HG03196 (cell line): ENCODE results near the gene ARHGAP18.

Experiments
- ATAC-seq: cut with Tn5 transposase; IDR thresholded peaks from one replicate; pipeline ENCODE4 v1.9.1; 2021; ENCODE audit not compliant: unreplicated experiment

The ARHGAP18 gene

DNA sequence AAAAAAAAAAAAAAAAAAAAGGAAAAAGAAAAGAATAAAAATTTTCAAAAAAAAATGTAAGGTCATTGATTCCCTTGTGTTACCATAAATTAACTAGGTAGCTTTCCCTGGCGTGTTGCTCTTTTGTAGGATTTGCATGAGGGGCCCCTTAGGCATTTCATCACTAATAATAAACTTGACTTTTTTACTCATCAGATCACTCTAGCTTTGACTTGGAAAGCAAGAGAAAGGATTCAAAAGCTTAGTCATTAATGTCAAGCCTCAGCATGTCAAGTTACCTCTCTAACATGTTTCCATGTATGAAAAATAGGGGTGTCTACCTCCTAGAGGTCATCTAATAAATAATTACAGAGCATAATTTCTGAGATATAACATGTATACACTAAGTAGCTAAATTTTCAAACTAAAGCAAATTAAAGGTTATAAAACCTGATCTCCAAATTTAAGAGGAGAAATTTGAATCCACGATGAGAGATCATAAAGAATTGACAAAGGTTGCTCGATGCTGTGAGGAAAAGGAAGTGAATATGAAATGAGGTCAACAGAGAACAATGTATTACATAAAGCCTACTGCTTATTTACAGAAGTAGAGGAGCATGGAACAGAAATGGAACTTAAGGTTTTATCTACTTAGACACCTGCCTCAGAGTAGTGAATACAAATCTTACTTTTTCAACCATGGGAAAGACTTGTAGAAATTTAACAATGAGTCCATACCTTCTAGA lies 86.8 kb downstream of the ARHGAP18 start:
- ATAC-seq = peak; percentile 60

DNA sequence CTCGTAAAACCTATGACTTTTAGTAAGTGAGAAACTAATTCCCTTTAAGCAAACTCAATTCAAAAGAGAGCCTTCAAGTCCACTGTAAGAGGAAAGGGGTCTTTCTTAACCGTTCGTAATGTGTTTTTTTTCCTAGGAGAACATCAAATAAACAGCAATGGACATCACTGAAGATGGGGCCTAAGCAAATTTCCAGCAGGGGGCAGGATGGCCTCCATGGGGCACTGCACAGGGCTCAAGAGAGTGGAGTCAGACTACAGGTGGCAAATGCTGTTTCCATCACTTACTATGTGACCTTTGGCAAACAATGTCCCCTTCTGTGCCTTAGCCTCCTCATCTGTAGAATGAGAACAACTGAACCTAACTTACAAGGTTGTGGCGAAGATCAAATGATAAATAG lies 88.7 kb downstream of the ARHGAP18 start:
- ATAC-seq = no peak

DNA sequence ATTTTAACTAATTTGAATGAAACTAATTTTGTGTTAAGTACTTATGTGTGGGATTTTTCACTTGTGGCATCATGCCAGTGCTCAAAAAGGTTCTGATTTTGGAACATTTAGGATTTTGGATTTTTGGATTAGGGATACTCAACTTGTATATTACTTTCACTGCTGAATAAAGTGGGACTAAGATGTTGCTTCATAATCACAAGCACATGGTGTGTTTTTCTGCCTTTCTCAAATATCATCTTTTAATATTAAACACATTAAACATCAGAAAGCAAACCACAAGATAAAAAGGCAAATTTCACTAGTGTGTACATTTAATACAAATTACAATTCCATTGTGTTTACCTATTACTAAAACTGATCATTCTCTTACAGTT lies 89.8 kb downstream of the ARHGAP18 start:
- no peak for ATAC-seq

DNA sequence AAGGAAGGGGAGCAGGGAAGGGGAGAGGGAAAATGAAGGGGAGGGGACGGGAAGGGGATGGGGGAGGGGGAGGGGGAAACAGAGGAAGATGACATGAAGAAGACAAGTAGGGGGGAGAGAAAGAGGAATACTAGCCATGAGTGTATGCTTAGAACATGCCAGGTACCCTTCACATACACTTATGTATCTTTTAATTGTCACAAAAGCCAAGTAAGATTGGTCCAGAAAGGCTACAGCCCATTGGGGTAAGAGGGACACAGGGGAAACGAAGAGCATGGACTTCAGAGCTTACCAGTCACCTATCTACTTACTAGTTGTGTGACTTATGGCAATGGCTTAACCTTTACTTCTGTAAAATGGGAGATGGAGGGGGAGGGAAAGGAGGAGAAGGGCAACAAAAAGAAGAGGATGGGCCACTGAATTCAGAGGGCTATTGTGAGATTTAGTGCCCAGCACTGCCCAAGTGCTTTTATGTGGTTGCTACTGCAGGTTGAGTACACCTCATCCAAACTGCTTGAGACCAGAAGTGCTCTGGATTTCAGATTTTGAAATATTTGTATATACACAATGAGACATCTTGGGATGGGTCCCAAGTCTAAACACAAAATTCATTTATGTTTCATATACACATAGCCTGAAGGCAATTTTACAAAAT lies 90.3 kb downstream of the ARHGAP18 start:
- ATAC-seq = no peak

DNA sequence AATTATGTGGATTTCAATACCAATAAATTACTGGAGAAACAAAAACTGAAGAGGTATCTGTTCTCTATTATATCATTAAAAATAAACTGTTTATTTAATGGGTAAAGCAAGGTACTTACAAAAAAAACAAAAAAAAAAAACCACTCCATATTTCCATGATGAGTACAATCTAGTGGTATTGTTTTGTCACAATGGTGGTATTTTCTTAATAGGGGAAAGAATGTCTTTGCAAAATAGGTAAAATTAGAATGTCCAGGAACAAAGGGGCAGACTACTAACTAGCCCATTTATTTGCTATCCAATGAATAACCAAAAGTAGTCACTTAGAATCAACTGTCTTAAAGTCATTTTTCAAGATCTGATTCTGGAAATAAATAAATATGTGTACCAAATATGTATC lies 92.0 kb downstream of the ARHGAP18 start:
- no peak for ATAC-seq

DNA sequence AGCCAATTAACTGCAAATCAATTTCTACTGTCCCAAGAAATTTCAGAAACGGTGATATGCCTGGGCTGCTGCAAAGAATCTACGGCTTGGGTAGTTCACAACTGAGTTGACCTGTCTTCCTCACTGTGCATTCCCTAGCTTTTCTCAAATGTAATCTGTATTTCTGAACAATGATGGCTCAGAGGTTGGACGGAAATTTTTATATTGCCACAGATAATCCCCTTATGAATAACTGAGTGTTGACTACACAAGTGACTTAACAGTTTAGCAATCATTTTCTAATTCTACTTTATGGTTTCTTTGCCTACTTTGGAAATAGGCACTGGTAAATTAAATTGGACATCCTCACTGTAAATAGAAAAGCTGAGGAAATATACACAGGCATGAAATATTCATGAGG lies 94.5 kb downstream of the ARHGAP18 start:
- no peak for ATAC-seq

DNA sequence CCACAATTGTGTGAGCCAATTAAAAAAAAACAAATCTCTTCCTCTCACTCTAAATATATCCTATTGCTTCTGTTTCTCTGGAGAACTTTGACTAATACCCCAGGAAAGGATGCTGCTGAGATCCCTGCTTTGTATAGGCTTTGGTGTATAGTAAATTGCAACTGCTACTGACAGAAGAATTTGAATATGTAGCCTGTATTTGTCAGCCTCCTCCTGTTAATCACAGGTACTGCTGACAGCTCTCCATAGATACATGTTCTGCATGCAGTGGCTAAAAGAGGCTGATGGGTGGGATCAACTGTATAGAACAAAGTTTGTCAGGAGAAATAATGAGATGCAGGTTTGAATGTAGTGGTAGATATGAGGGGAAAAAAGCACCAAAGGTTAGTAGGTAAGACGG lies 95.0 kb downstream of the ARHGAP18 start:
- ATAC-seq = no peak

DNA sequence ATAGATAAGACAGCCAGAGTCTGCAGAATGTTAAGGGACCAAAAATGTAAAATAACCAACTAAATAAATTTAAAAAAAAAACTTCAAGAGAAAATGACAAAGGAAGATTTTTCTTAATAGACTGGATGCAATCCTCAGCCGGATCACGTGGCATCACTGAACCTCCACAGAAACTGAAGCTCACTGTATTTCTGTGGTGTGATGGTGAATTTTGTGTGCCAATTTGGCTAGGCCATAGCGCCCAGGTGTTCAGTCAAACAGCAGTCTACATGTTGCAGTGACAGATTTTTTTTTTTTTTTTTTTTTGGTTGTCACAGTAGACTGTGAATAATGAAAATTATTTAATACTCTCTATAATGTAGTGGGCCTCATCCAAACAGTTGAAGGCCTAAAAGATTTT lies 95.5 kb downstream of the ARHGAP18 start:
- no peak for ATAC-seq

DNA sequence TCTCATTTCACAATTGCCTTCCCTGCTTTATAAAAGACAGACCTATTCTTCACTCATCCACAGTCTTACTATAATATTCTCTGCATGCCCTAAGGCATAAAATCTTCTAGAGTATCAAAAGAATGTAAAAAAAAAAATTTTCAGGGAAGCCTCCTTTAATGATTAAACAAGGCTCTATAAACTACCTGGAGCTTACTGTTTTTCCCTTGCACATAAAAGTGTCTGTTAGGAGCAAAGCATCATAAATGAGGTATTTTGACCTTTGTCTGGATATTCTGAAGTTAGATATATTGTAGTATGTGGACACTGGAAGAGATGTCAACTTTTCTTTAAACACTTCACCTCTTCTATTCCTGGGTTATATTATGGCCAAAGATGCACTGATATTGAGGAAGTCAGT lies 97.5 kb downstream of the ARHGAP18 start:
- no peak for ATAC-seq

DNA sequence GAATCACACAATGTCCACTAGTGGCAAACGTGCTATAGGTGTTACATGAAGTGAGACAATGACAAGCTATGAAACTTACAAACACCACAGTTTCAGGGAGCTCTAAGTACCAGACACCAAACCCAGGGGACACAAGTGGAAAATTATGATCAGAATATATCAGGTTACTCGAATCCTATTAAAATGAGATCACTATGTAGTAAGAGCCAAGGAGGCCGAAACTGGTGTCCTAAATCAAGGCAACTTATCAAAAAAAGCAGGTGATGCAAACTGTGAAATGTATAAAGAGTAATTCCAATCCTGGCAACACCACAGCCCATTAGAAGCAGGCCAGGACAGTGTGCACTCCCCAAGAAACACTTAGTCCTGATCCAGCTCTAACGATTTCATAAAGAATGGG lies 100.3 kb downstream of the ARHGAP18 start:
- no peak for ATAC-seq

DNA sequence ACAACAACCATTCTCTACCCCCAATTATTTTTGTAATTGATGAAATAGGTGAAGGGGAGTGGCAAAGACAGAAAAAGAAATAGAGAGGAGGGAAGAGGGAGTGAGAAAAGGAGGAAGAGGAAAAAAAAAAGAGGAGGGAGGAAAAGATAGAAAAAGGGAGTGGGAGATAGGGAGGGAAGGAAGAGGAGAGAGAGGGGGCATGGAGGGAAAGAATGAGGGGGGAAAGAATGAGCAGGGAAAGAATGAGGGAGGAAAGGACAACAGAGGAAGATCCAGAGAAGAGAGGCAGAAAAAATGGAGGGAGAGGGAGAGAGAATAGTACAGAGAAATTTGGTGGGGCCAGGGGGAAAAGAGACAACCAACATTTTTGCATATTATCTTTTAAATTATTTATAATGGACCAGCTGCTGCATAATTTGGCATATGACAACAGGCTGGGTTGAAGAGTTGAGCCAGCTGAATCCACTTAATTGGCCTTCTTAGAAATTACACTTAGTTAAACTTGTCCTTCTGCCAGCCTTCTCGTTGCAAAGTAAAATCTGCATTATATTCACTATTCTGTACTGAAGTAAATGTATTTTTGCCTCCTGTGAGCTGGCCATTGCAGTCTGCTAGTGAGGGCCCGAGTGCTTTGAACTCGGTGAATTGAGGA lies 101.0 kb downstream of the ARHGAP18 start:
- ATAC-seq = no peak

DNA sequence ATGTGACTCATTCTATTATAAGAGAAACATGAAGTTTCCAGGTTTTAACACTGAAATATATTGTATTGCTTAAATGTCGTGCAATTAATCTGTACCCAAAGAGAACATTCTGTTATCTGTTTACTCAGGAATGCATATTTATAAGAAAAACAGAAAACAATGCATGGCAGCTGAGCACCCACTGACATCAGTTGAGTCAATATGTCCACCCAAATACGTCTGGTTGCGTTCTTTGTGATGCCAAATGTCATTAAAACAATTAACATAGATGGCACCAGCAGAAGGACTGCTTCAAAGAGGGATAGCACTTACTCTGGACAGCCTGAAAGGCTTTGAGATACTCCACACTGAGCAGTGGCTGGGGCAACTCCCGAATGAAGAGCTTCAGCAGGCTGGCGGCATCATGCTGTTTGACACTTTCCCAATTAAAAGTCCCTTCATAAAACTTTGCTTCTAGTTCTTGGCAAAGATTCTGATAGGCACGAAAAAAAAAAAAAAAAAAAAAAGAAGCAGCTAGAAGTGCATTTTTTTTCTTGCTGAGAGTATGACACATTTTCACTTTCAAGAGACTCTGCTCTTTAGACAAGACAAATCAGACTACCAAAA lies 102.3 kb downstream of the ARHGAP18 start:
- no peak for ATAC-seq

DNA sequence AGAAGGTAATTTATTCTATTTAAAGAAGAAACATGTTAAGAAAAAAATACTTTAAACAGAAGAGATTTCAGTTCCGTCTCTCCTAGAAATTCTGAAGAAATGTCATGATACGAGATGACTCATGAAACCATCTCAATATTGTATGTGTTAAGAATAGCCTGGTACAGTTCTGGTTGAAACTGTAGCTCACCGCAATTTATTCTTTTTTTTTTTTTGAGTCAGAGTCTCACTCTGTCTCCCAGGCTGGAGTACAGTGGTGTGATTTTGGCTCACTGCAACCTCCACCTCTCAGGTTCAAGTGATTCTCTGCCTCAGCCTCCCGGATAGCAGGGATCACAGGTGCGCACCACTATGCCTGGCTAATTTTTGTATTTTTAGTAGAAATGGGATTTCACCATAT lies 103.3 kb downstream of the ARHGAP18 start:
- ATAC-seq = no peak

DNA sequence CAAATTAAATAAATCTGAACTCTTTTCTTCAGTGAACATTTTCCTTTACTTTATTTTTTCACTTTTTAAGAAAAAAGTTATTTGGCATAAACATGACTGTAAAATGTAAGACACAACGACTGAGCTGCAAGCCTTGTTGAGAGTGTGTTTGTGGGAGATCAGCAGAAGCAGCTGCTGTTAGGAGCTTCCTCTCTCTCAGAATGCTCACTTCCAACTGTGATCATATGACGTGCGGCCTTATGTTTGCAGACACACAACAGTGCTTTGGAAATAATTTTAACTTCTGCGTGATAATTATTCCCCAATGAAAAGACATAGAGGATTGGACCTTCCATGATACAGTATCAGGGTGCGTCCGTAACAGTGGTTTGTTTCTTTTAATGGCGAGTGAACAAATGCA lies 104.0 kb downstream of the ARHGAP18 start:
- no peak for ATAC-seq

DNA sequence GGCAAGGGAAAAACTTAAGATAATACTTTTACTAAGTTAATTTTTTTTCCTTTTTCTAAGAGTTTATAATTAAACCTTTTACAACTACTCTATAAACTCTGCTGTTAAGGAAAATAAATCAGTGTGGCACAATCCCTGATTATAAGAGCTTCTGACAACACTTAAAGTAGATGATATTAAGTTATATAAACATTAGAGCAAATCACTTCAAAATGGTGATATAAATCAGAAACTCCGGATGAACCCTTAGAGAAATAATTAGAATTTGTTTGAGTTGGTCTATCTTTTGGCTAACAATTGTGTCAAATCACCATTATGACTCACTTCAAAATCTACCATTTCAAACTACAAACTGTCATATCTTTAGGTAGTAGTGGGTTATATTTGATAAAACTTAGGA lies 104.9 kb downstream of the ARHGAP18 start:
- ATAC-seq = no peak

DNA sequence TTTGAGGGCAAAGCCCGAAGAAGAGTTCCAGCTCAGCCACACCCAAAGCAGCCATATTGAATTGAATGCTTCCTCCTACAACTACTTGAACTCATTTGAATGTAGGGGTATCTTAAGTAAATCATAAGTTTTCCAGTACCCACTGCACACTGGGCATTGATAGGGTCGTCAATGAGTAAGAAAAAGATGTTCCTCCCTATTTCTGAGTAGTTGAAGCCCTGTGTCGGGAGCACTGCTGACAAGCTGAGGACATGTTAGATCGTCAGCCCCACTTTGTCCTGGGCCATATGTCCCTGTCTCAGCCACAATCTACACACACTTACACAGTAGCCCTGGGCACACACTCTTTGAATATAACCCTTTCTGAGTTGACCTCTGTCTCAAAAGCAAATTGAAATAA lies 105.7 kb downstream of the ARHGAP18 start:
- no peak for ATAC-seq

DNA sequence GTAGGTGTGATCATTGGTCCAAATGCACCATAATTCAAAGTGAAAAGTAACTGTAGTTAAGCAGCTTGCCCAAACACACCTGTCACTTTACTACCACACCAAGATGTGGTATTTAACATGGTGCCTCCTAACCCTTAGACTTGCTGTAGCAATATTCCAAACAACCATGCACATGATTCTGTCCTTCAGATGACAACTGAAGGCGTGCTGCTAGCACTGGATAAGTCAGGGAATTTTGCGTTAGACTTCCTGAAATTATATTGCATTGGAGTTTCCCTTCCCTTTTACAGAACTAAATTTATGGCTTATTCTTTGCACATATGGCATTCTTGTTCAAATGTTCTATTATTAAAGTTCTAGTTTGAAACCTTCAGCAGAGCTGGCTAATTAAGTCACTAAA lies 106.2 kb downstream of the ARHGAP18 start:
- ATAC-seq = no peak

DNA sequence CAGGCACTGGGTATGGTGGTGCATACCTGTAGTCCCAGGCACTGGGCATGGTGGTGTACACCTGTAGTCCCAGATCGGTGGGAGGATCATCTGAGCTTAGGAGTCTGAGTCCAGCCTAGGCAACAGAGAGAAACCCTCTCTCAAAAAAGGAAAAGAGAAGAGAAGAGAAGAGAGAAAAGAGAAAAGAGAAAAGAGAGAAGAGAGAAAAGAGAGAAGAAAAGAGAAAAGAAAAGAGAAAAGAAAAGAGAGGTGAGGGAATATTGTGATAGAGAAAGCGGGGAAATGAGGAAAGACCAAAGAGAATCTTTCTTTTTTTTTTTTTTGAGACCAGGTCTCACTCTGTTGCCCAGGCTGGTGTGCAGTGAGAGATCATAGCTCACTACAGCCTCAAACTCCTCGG lies 108.7 kb downstream of the ARHGAP18 start:
- ATAC-seq = no peak

DNA sequence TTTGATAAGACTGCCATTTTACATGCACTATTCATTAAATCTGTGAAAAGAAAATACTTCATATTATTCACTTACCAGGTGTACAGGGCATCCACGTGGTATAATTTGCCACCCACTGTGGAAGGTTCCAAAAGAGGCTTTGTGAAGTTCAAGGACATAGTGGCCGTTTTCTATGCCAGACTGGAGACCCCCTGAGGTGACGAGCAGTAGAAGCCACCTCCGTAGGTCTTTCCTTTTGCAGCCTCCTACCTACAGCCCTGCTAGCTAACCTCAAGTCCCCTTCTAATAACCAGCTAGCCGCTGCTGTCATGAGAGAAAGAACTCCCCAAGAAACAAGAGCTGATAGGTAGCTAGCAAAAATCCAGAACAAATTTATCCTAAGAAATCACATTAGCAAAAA lies 110.5 kb downstream of the ARHGAP18 start:
- ATAC-seq = no peak

DNA sequence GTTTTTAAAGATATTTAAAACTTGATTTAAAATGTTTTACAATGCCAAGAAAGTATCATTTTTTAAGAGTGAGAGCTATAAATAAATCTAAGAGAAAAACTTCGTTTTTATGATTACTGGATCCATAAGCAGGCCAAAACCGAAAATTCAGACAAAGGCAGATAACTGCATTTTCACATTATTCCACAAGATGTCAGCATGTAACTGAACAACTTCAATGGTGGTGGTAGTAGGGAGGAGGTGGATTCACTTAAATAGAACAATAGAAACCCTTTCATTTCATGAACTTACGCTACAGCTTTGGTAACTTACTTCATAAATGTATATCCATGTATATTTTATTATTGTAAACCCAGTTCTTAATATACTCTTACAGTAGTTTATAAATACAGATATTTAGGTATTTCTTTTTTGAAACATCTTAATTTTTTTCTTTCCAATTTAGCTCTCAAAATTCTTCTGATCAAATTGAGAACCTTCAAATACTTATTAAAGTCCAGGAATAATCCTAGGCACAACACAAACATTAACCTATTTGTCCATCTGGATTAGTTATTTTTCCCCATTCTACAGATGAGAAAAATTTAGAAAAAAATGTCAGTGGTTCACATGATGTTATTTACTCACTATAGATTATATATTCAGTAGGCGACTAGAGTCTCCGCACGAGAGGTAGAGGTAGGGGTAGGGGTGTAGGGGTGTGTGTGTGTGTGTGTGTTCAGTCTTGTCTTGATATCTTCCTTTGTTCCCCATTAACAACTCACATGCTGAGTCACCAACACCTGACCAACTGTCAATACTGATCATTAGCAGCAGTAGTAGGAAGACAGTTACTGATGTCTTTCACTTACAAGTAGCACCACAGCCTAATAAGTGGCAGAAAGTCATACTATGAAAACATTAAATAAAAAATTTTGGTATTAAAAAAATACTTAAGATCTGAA lies 111.5 kb downstream of the ARHGAP18 start:
- peak; percentile 59 for ATAC-seq
